ENCODE measurements around the gene CSTPP1. TPM values are rescaled to one million over a fixed set of nuclear protein-coding genes. Genes with fewer than 3 reads are reported as not detected.
"Not testable (repeated sequence)": the region's sequence is repeated elsewhere in the genome, so short reads cannot be mapped to it uniquely, and the experiment has no call there.

Gene CSTPP1
- total and polyA plus RNA-seq, 2 donors (not counting 1 experiment from before 2014, with no cell fraction given), result 15.5 to 34.1 TPM

DNA sequence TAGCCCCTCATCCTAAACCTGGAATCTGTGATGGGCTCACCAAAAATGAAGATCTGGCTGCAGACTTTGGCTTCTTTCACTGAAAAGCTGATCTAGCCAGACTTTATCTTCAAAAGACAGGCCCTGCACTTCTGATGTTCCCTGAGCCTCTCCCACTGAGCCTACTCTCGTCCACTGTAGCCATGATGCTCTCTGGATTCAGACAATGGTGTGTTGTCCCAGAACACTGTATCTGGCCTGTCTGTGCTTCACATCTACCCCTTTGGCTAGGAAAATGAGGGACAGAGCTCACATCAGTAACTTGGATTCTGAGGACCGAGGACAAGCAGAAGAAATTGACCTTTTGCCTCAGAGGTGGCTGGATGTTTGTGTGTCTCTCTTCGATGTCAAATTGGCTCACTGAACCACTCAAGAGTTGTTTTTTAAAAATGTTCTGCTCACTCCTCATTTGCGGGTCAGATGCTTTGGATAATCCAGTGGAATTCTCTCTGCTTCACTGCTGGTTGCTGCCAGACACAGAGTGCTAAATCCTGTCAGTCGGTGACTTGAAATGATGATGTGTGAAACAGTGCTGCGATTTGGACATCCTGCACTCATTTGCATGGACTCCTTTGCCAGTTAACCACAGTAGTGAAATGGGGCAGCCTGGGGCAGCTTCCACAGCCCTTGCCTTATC is 172.6 kb downstream of the CSTPP1 start:
- Histone ChIP-seq H3K9me3 (ENCODE audit: control insufficient read depth, insufficient read depth, low read depth, low read length) (no peaks in the 10 kb centered on the region), H3K27ac (ENCODE audit: insufficient read depth, low read length) (no peak overlapping the region), H3K4me2 (ENCODE audit: extremely low read depth, insufficient read depth, low read length) (peak overlapping the region; percentile 25), H3K27me3 (ENCODE audit: control insufficient read depth, insufficient read depth, low read length) (no peaks in the 10 kb centered on the region), H4K20me1 (ENCODE audit: control insufficient read depth, extremely low read depth, insufficient read depth, low read length) (no peaks in the 10 kb centered on the region), H3K4me3 (replicated peaks in 1 of 4; ENCODE audit: control extremely low read depth in 1 of 4, insufficient read depth in 1 of 4, low read depth in 3 of 4, low read length in 4 of 4) (no peak overlapping the region), H2AFZ (ENCODE audit: low read length) (no peak overlapping the region), H3K36me3 (ENCODE audit: control insufficient read depth, insufficient read depth, low read length) (no peaks in the 10 kb centered on the region), H3K79me2 (ENCODE audit: control insufficient read depth, insufficient read depth, low read length) (no peaks in the 10 kb centered on the region), H3K4me1 (ENCODE audit: control insufficient read depth, extremely low read depth, insufficient read depth, low read length) (peaks cover 22% of the 10 kb centered on the region), H3K9ac (ENCODE audit: insufficient read depth, low read length) (no peak overlapping the region)
- DNase-seq (ENCODE audit: low read depth in 2 of 2), result no peak
- TF ChIP-seq, protein P1, sequence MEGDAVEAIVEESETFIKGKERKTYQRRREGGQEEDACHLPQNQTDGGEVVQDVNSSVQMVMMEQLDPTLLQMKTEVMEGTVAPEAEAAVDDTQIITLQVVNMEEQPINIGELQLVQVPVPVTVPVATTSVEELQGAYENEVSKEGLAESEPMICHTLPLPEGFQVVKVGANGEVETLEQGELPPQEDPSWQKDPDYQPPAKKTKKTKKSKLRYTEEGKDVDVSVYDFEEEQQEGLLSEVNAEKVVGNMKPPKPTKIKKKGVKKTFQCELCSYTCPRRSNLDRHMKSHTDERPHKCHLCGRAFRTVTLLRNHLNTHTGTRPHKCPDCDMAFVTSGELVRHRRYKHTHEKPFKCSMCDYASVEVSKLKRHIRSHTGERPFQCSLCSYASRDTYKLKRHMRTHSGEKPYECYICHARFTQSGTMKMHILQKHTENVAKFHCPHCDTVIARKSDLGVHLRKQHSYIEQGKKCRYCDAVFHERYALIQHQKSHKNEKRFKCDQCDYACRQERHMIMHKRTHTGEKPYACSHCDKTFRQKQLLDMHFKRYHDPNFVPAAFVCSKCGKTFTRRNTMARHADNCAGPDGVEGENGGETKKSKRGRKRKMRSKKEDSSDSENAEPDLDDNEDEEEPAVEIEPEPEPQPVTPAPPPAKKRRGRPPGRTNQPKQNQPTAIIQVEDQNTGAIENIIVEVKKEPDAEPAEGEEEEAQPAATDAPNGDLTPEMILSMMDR (conservative IDR thresholded peaks at IDR 0.05 in 1 of 2, IDR thresholded peaks at IDR 0.05 in 1 of 2; ENCODE audit: low read depth in 1 of 2, low read length in 2 of 2), result no peak
- TF ChIP-seq EZH2 (IDR thresholded peaks at IDR 0.05; ENCODE audit: low read length, missing control alignments), result no peak

DNA sequence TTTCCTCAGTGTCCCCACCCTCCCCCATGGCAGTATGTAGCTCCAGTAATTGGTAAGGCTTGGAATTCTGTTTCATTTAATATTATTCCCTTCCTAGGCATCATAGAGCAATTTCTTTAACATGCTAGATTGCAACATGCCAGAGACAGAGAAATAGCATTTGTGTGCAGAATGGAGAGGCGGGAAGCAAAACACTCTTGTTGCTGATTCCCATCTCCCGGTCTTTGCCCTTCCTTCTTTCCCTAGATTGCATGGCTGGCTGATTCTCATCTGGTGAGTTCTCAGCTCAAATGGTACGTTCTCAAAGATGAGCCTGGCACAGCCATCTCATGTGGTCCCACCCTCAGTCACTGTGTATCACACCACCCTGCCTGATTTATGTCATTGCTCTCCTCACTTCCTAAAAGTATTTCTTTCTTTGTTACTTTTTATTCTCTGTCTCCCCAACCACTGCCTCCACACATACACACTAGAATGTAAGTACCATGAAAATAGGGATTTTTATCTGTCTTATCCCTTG is 173.2 kb downstream of the CSTPP1 start:
- no peak for DNase-seq (ENCODE audit: low read depth in 2 of 2)
- H3K79me2 ChIP-seq (ENCODE audit: control insufficient read depth, insufficient read depth, low read length), result no peaks in the 10 kb centered on the region
- no peaks in the 10 kb centered on the region for H3K27me3 ChIP-seq (ENCODE audit: control insufficient read depth, insufficient read depth, low read length)
- no peak overlapping the region for H3K4me3 ChIP-seq (replicated peaks in 1 of 4; ENCODE audit: control extremely low read depth in 1 of 4, insufficient read depth in 1 of 4, low read depth in 3 of 4, low read length in 4 of 4)
- H3K27ac ChIP-seq (ENCODE audit: insufficient read depth, low read length), result no peak overlapping the region
- no peaks in the 10 kb centered on the region for H4K20me1 ChIP-seq (ENCODE audit: control insufficient read depth, extremely low read depth, insufficient read depth, low read length)
- no peak overlapping the region for H2AFZ ChIP-seq (ENCODE audit: low read length)
- H3K36me3 ChIP-seq (ENCODE audit: control insufficient read depth, insufficient read depth, low read length), result no peaks in the 10 kb centered on the region
- H3K4me1 ChIP-seq (ENCODE audit: control insufficient read depth, extremely low read depth, insufficient read depth, low read length), result peaks cover 16% of the 10 kb centered on the region
- no peaks in the 10 kb centered on the region for H3K9me3 ChIP-seq (ENCODE audit: control insufficient read depth, insufficient read depth, low read depth, low read length)
- no peak overlapping the region for H3K4me2 ChIP-seq (ENCODE audit: extremely low read depth, insufficient read depth, low read length)
- TF ChIP-seq, protein P1 (conservative IDR thresholded peaks at IDR 0.05 in 1 of 2, IDR thresholded peaks at IDR 0.05 in 1 of 2; ENCODE audit: low read depth in 1 of 2, low read length in 2 of 2), result no peak
- no peak for TF ChIP-seq EZH2 (IDR thresholded peaks at IDR 0.05; ENCODE audit: low read length, missing control alignments)
- H3K9ac ChIP-seq (ENCODE audit: insufficient read depth, low read length), result no peak overlapping the region

DNA sequence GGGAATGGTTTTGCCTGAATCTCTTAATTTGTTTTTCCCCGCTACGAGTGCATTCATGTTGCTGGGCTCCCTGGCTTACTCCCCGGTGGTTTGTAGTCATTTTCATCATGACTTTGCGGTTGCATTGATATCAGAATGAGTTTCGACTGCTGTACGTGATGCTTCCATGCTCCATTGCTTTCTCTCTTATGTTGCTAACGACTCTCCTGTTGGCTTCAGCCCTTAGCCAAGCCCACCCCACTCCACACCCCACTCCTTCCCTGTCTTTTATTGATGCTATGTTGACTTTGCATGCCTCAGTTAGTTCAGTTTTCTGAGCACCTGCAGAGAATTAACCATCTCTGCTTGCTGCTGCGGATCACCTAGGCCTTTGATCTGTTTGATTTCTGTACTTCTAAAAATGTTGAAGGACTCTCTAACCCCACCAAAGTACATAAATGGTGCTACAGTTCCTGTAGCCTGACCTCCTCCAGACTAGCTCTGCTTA is 174.8 kb downstream of the CSTPP1 start:
- Histone ChIP-seq H3K4me3 (replicated peaks in 1 of 4; ENCODE audit: control extremely low read depth in 1 of 4, insufficient read depth in 1 of 4, low read depth in 3 of 4, low read length in 4 of 4) (no peak overlapping the region), H3K4me2 (ENCODE audit: extremely low read depth, insufficient read depth, low read length) (no peak overlapping the region), H3K9me3 (ENCODE audit: control insufficient read depth, insufficient read depth, low read depth, low read length) (no peaks in the 10 kb centered on the region), H3K79me2 (ENCODE audit: control insufficient read depth, insufficient read depth, low read length) (no peaks in the 10 kb centered on the region), H3K4me1 (ENCODE audit: control insufficient read depth, extremely low read depth, insufficient read depth, low read length) (peaks cover 14% of the 10 kb centered on the region), H4K20me1 (ENCODE audit: control insufficient read depth, extremely low read depth, insufficient read depth, low read length) (no peaks in the 10 kb centered on the region), H3K27ac (ENCODE audit: insufficient read depth, low read length) (no peak overlapping the region), H2AFZ (ENCODE audit: low read length) (no peak overlapping the region), H3K9ac (ENCODE audit: insufficient read depth, low read length) (no peak overlapping the region), H3K36me3 (ENCODE audit: control insufficient read depth, insufficient read depth, low read length) (no peaks in the 10 kb centered on the region), H3K27me3 (ENCODE audit: control insufficient read depth, insufficient read depth, low read length) (no peaks in the 10 kb centered on the region)
- no peak for TF ChIP-seq EZH2 (IDR thresholded peaks at IDR 0.05; ENCODE audit: low read length, missing control alignments)
- DNase-seq (ENCODE audit: low read depth in 2 of 2), result no peak

DNA sequence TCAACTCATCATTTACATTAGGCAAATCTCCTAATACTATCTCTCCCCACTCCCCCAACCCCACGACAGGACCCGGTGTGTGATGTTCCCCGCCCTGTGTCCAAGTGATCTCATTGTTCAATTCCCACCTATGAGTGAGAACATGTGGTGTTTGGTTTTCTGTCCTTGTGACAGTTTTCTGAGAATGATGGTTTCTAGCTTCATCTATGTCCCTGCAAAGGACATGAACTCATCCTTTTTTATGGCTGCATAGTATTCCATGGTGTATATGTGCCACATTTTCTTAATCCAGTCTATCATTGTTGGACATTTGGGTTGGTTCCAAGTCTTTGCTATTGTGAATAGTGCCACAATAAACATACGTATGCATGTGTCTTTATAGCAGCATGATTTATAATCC is 176.4 kb downstream of the CSTPP1 start:
- not testable (repeated sequence) for H3K9me3 ChIP-seq (ENCODE audit: control insufficient read depth, insufficient read depth, low read depth, low read length); H3K4me3 ChIP-seq (replicated peaks in 1 of 4; ENCODE audit: control extremely low read depth in 1 of 4, insufficient read depth in 1 of 4, low read depth in 3 of 4, low read length in 4 of 4); H3K9ac ChIP-seq (ENCODE audit: insufficient read depth, low read length); H4K20me1 ChIP-seq (ENCODE audit: control insufficient read depth, extremely low read depth, insufficient read depth, low read length); H3K36me3 ChIP-seq (ENCODE audit: control insufficient read depth, insufficient read depth, low read length); H3K79me2 ChIP-seq (ENCODE audit: control insufficient read depth, insufficient read depth, low read length); DNase-seq (ENCODE audit: low read depth in 2 of 2); H3K27ac ChIP-seq (ENCODE audit: insufficient read depth, low read length); H3K4me2 ChIP-seq (ENCODE audit: extremely low read depth, insufficient read depth, low read length); H2AFZ ChIP-seq (ENCODE audit: low read length); H3K27me3 ChIP-seq (ENCODE audit: control insufficient read depth, insufficient read depth, low read length)
- H3K4me1 ChIP-seq (ENCODE audit: control insufficient read depth, extremely low read depth, insufficient read depth, low read length), result peaks cover 14% of the 10 kb centered on the region

DNA sequence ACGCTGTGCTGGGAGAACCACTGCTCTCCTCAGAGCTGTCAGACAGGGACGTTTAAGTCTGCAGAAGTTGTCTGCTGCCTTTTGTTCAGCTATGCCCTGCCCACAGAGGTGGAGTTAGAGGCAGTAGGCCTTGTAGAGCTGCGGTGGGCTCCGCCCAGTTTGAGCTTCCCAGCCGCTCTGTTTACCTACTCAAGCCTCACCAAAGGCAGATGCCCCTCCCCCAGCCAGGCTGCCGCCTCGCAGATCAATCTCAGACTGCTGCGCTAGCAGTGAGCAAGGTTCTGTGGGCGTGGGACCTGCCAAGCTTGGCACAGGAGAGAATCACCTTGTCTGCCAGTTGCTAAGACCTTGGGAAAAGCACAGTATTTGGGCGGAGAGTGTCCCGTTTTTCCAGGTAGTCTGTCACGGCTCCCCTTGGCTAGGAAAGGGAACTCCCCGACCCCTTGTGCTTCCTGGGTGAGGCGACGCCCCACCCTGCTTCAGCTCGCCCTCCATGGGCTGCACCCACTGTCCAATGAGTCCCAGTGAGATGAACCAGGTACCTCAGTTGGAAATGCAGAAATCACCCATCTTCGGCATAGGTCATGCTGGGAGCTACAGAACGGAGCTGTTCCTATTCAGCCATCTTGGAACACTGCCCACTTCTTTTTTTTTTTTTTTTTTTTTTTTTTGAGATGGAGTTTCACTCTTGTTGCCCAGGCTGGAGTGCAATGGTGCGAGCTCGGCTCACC is 182.6 kb downstream of the CSTPP1 start:
- H3K4me2 ChIP-seq (ENCODE audit: extremely low read depth, insufficient read depth, low read length); H3K27me3 ChIP-seq (ENCODE audit: control insufficient read depth, insufficient read depth, low read length); H3K9me3 ChIP-seq (ENCODE audit: control insufficient read depth, insufficient read depth, low read depth, low read length); H3K4me1 ChIP-seq (ENCODE audit: control insufficient read depth, extremely low read depth, insufficient read depth, low read length); H3K4me3 ChIP-seq (replicated peaks in 1 of 4; ENCODE audit: control extremely low read depth in 1 of 4, insufficient read depth in 1 of 4, low read depth in 3 of 4, low read length in 4 of 4); H3K9ac ChIP-seq (ENCODE audit: insufficient read depth, low read length); H3K79me2 ChIP-seq (ENCODE audit: control insufficient read depth, insufficient read depth, low read length); H4K20me1 ChIP-seq (ENCODE audit: control insufficient read depth, extremely low read depth, insufficient read depth, low read length); H2AFZ ChIP-seq (ENCODE audit: low read length); H3K27ac ChIP-seq (ENCODE audit: insufficient read depth, low read length); H3K36me3 ChIP-seq (ENCODE audit: control insufficient read depth, insufficient read depth, low read length); DNase-seq (ENCODE audit: low read depth in 2 of 2): not testable (repeated sequence)
